WERI-Rb-1 (cell line): ENCODE data around the gene SLC49A3.

Source experiments
- DNase-seq: peaks from one replicate; pipeline ENCODE4 v3.0.0-alpha.2; 2020
- H3K27ac ChIP-seq: fragments of 250-450 bp; sonication (Bioruptor Pico); 2 replicates; pipeline ENCODE4 v1.5.1; 2020; ENCODE audit warnings: mild to moderate bottlenecking, moderate library complexity
- H3K27me3 ChIP-seq: fragments of 250-450 bp; sonication (Bioruptor Pico); 2 replicates; pipeline ENCODE4 v1.5.1; 2021; ENCODE audit warnings: mild to moderate bottlenecking, low read depth, moderate library complexity; ENCODE audit not compliant: insufficient read depth, severe bottlenecking
- H3K36me3 ChIP-seq: fragments of 250-450 bp; sonication (Bioruptor Pico); 2 replicates; pipeline ENCODE4 v1.5.1; 2020; ENCODE audit warnings: mild to moderate bottlenecking, moderate library complexity
- H3K4me3 ChIP-seq: 2 replicates; pipeline ENCODE4 v1.5.1; 2011; ENCODE audit warnings: low read depth, mild to moderate bottlenecking, control low read depth, low read length
- H3K9me3 ChIP-seq: fragments of 250-450 bp; sonication (Bioruptor Pico); 2 replicates; pipeline ENCODE4 v1.5.1; 2021; ENCODE audit warnings: mild to moderate bottlenecking, moderate library complexity; ENCODE audit not compliant: severe bottlenecking
- CTCF ChIP-seq: IDR thresholded peaks from 2 replicates; pipeline ENCODE4 v1.5.1; 2011; ENCODE audit warnings: low read depth, mild to moderate bottlenecking, control low read depth, inconsistent platforms, low read length

SLC49A3 gene

GRCh38 chr4:727576-727975 is 38.6 kb upstream of the SLC49A3 start:
- Histone ChIP-seq H3K27me3 (no peaks in the 10 kb centered on the region), H3K27ac (no peak overlapping the region), H3K4me3 (no peak overlapping the region), H3K36me3 (peaks cover 27% of the 10 kb centered on the region), H3K9me3 (no peaks in the 10 kb centered on the region)
- no peak for TF ChIP-seq CTCF
- DNase-seq, result no peak

GRCh38 chr4:726838-727237 is 37.9 kb upstream of the SLC49A3 start:
- no peaks in the 10 kb centered on the region for H3K27me3 ChIP-seq
- H3K9me3 ChIP-seq, result no peaks in the 10 kb centered on the region
- no peak for TF ChIP-seq CTCF
- peaks cover 28% of the 10 kb centered on the region for H3K36me3 ChIP-seq
- DNase-seq, result no peak
- no peak overlapping the region for H3K4me3 ChIP-seq
- H3K27ac ChIP-seq, result no peak overlapping the region

GRCh38 chr4:726235-726787 is 37.4 kb upstream of the SLC49A3 start:
- Histone ChIP-seq H3K36me3 (peaks cover 28% of the 10 kb centered on the region), H3K9me3 (no peaks in the 10 kb centered on the region), H3K27ac (no peak overlapping the region), H3K4me3 (no peak overlapping the region), H3K27me3 (no peaks in the 10 kb centered on the region)
- DNase-seq, result no peak
- TF ChIP-seq CTCF, result no peak

- Histone ChIP-seq H3K4me3 (no peak overlapping the region), H3K36me3 (peaks cover 25% of the 10 kb centered on the region), H3K9me3 (no peaks in the 10 kb centered on the region), H3K27ac (no peak overlapping the region), H3K27me3 (no peaks in the 10 kb centered on the region)
- TF ChIP-seq CTCF, result no peak
- no peak for DNase-seq
Measured at GRCh38 chr4:725391-726234, 36.7 kb upstream of the SLC49A3 start.

GRCh38 chr4:723751-724530 is 35.0 kb upstream of the SLC49A3 start:
- Histone ChIP-seq H3K27ac (no peak overlapping the region), H3K36me3 (peaks cover 25% of the 10 kb centered on the region), H3K9me3 (no peaks in the 10 kb centered on the region), H3K4me3 (no peak overlapping the region), H3K27me3 (no peaks in the 10 kb centered on the region)
- DNase-seq, result no peak
- TF ChIP-seq CTCF, result no peak
